Daoy (cell line): Measurements from ENCODE around the gene SYCE3. TPM values are rescaled to one million over a fixed set of nuclear protein-coding genes. Genes with fewer than 3 reads are reported as not detected.
A peak's percentile ranks its signal among the peaks of the same experiment; 100 is the strongest.

Source experiments
- DNase-seq: peaks from one replicate; pipeline ENCODE4 v3.0.0-alpha.2; 2015; ENCODE audit warnings: low read depth
- total RNA-seq: library from RNA; depleted of rRNA; stranded (reverse); fragments of >200 nt; shearing (Covaris generic); gene quantifications from 2 replicates; pipeline ENCODE4 v1.2.3, GENCODE V29; 2014

The SYCE3 gene
- total RNA-seq, 1 experiment from 2014 or later, result 0.51 TPM

DNA sequence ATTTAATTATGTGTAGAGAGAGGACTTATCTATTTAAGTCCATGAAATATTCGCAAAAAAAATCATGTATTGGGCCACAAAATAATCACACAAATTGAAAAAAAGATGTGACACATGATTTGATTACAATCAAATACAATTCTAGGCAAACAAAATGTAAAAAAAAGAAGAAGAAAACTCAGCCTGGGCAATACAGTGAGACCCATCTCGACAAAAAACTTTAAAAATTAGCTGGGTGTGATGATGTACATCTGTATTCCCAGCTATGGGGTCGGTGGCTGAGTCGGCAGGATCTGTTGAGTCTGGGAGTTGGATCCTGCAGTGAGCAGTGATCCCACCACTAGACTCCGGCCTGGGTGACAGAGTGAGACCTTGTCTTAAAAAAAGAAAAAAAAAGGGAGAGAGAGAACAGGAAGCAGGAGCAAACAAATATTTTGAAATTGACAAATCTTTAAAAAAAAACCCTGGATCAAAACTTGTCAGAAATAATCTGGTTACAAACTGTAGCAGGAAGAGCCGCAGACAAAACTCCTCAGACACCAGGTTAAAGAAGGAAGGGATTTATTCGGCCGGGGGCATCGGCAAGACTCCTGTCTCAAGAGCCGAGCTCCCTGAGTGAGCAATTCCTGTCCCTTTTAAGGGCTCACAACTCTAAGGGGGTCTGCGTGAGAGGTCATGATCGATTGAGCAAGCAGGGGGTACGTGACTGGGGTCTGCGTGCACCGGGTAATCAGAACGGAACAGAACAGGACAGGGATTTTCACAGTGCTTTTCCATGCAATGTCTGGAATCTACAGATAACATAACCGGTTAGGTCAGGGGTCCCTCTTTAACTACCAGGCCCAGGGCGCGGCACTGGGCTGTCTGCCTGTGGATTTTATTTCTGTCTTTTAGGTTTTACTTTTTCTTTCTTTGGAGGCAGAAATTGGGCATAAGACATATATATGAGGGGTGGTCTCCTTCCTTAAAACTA, 29.6 kb downstream of the SYCE3 start:
- no peak for DNase-seq

DNA sequence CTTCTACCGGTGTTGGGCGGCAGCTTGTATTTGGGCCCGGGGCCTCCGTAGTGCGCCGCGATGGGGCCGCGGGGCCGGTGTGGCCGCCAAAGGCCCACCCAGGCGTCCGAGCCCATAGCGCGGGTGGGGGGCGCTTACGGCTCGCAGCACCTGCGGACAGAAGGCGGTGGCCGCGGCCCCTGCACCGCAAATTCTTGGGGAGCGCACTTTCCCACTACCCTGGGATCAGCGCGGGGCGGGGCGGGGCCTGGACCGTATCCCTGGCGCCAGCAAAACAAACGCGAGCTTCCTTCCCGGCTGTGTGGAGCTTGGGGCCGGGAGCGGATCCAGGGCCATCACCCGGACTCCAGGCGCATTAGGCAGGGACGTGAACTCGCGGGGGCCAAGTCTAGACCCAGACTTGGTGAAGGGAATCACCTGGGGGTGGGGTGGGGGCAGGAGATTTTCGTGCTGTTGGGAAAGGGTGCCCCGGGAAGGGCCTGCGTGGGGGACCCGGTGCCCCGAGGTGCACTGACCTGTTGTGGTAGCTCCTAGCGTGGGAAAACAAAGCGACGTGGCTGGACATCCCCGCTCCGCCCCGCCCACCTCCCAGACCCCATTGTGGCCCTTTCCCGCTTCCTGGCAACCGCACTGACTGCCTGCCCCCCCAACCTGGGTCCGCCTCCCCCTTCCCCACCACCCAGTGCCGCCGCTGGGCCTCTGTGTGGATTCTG, 30.6 kb downstream of the SYCE3 start:
- DNase-seq, result peak; percentile 74

DNA sequence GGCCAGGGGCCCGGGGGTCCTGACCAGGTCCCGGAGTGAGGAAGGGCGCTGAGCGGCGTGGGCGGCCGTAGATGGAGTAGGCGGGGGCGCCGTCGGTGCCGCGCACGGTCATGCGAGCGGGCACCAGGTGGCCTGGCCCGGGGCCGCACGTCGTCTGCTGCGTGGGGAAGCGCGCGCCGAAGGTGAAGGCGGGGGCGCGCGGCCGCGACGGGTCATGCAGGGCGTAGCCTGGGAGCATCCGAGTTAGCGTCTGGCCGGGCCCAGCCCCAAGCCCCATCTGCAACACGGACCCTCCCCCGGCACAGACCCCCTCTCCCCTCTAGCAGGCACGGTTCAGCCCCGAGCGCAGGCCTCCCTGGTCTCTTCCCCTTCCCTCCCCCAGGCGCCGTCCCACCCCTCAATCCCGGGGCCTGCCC, 31.2 kb downstream of the SYCE3 start:
- DNase-seq, result no peak

DNA sequence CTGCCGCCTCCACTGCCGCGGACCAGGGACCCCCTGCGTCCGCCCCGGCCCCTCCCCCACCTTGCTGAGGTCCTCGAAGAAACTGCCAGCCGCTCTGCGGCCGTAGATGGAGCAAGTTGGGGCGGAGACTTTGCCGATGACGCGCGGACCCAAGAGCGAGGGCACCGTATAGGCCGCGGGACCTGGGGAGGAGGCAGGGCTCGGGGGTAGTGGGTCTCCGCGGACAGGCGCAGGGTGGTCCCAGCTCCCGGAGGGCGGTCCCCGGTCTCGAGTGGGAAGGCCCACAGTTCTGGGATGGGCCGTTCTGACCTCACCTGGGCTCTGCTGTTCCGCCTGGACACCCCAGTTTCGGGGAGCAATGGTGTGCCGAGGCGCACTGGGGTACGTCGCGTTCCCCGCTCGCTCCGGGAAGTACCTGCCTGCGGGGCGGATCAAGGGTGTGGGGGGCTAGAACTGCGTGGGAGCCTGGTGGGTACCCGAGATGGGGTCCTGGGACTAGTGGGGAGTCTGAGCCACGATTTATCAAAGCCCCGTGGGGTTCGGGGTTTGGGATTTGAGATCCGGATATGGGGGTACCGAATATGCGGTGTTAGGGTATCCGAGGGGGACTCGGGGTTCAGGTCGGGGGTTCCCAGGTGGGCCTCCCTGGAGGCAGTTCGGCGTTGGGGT, 31.7 kb downstream of the SYCE3 start:
- DNase-seq, result peak; percentile 81

DNA sequence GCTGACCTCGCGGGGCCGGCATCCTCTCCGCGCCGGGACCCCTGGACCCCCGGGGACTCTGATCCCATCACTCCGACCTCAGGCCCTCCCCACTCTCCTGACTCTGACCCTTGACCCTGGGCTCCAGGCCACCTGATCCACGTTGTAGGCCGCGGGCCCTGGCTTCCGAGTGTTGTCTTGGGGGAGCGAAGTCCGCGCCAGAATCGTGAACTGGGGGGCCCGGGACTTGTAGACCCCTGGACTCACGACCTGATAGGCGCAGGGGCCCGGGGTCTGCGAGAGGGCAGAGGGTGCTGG, 32.2 kb downstream of the SYCE3 start:
- DNase-seq, result no peak

DNA sequence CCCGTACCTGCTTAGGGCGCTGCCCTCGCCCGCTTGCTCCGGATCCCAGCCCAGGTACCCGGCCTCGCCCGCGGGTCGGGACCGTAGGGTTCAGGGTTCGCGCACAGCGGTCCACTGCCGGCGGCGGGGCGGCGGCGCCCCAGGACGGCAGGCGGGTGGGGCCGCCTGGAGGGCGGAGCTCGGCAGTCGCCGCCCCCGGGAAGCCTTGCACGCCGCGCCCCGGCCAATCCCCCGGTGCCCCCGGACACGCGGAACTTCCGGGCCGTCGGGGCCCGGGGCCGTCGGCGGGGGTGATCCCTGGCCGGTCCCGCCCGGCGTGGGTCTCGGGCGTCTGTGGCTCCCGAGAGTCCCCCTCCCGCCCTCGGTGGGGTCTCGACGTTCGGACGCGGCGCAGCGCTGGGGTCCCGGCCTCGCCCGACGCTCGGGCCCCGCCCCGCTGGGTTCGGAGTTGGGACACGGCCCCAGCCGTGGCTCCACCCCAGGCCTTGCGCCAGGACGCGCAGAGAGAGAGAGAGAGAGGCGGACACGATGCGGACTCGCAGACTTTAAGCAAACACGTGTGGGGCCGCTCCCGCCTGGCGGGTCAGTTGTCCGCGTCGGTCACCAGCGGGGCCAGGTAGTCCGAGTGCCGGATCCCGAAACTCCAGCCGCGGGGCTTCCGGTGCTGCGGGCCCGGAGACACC, 32.7 kb downstream of the SYCE3 start, which contains the start of gene TYMP:
TSS of gene TYMP (minus strand) at position 116 of the 683 bp plus-strand sequence. CDS start 303 bp downstream, outside the sequence.
- DNase-seq, result peak; percentile 58

DNA sequence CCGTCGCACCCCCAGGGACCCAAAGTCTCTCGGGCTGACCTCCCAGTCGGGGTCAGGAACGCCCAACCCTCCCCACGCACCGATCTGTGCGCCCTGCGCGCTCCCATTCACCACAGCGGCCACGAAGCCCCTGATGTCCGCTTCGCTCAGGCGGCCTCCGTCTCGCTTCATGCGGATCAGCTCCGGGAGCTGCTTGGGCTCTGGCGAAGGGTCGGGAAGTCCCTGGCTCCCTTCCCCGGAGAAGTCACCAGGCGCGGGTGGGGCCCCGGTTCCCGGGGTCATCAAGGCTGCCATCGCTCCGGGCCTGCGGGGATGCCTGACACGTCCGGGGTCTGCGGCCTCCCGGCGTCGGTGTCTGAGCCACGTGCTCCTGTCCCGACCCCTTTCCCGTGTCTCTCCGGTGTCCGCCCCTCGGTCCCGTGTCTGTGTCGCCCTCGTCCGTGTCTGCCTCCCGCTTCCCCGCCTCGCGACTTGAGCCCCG, 33.3 kb downstream of the SYCE3 start:
- no peak for DNase-seq

DNA sequence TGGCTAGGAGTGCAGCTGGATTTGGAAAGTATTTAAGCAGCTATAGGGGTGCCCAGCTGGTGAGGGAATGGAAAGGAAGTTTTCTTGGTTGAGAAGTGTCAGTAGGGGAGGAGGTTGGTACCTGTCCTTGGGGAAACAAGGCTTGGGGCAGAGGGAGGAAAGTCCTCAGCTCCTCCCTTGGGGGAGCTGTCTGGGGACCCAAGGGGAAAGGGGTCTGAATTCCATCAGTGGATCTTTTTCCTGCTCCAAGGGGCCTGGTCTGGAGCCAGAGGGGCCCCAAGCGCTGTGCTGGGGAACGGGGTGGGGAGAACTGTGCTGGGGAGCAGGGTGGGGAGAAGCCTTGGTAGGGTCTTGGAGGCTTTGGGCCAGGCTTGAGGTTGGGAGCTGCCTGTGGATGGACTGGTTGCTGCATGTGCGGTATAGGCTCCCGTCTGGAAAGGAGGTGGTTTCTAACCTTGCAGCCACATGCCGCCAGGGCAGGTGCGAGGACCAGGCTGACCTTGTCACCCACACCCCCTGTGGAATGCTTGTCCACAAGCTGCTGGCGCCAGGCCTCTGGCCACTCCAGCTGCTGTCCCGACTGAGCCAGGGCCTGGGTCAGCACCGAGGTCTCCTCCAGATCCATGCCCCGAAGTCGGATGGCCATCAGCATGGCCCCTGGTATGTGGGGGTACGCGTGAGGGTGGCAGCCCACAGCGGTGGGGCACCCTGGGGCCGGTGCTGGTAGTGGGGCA, 33.9 kb downstream of the SYCE3 start:
- DNase-seq, result peak; percentile 5

DNA sequence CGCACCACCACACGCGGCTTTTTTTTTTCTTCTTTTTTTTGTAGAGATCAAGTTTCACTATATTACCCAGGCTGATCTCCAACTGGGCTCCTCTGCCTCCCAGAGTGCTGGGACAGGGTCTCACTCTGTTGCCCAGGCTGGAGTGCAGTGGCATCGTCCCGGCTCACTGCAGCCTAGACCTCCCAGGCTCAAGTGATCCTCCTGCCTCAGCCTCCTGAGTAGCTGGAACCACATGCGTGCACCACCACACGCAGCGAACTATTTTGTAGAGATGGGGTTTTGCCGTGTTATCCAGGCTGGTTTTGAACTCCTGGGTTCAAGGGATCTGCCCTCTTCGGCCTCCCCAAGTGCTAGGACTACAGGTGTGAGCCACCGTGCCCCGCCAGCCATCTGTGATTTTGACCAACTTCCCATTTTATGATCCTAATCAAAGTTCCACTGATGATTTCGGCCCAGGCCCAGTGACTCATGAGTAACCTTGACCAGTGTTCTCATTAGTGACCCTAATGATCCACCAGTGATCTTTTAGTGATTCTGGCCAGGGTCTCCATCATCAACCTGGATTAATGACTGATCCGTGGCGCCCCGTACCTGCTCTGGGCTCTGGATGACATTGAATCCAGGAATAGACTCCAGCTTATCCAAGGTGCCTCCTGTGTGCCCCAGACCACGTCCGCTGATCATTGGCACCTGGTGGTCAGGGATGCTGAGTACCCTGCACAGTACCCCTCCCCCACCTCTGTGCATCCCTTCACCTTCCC, 34.6 kb downstream of the SYCE3 start:
- DNase-seq, result peak; percentile 2

DNA sequence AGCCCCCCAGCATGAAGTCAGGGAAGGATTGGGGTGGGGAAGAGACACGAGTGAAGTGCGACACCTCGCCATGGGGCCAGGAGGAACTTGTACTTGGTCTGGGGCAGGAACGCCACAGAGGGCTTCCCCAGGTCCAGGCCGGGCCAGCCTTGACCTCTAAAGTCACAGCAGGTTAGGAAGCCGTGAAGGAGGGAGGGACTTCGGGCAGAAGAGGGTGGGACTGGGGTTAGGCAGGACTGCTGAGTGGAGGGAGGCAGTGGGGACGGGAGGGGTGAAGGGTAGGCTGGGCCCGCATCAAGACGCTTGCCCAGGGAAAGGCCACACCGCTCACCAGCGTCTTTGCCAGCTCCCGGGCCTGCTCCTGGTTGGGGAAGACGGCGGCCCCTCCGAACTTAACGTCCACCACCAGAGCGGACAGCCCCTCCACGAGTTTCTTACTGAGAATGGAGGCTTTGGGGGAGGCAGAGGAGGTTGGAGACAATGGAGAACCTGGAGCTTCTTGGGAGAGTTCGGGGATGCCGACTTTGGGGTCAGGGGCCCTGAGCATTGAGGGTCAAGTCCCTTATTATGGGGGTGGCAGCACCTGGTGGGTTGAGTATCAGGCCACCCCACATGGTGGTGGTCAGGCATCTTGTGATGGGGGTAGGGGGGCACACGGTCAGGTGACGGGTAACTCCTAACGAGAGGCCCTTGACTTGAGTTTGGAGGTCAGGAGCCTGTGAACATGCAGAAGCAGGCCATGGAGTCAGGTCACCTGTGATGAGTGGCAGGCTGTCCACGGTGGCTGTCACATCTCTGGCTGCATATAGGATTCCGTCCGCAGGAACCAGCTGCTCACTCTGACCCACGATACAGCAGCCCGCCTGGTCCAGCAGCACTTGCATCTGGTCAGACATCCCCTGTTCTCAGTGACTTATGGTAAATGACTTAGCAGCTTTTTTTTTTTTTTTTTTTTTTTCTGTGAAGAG, 35.6 kb downstream of the SYCE3 start:
- DNase-seq, result peak; percentile 23

DNA sequence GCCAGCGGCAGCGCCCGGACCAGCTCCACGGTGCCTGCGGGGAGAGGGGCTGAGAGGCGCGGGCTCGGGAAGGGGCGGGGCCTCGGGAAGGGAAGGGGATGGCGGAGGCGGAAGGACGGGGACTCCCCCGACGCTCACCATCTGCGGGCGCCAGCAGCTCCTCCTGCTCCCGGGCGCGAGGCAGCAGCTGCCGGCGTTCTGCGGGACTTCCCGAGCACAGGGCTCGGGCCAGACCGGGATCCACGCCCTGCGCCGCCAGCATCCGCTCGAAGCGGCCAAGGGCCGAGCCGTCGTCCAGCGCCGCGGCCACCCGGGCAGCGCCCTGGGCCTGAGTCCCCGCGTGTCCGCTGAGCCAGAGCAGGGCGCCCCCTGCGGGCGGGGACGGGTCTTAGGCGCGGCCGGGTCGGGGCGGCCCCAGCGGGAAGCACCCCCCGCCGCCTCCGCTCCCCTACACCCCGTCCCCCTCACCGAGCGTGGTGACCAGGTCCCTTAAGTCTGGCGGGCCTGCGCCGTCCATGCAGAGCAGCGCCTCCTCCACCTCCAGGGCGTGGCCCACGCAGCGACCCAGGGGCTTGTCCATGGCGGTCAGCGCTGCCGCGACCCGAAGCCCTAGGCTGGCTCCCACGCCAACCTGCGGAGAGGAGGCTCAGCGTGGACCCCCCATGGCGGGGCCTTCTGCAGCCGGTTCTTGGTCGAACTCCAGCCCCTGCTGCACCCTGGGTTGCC, 36.4 kb downstream of the SYCE3 start:
- peak; percentile 89 for DNase-seq

DNA sequence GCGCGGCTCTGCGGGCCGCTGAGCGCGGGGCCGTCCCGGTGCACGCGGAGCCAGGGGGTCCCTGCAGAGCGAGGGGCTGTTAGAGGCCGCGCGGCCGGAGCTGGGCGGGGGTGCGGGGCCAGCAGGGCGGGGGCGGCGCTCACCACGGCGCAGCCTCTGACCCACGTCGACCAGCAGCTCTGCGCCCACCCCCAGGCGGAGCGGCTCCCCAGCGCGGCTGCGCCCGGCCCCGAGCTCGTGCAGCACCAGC, 36.9 kb downstream of the SYCE3 start:
- DNase-seq, result no peak

DNA sequence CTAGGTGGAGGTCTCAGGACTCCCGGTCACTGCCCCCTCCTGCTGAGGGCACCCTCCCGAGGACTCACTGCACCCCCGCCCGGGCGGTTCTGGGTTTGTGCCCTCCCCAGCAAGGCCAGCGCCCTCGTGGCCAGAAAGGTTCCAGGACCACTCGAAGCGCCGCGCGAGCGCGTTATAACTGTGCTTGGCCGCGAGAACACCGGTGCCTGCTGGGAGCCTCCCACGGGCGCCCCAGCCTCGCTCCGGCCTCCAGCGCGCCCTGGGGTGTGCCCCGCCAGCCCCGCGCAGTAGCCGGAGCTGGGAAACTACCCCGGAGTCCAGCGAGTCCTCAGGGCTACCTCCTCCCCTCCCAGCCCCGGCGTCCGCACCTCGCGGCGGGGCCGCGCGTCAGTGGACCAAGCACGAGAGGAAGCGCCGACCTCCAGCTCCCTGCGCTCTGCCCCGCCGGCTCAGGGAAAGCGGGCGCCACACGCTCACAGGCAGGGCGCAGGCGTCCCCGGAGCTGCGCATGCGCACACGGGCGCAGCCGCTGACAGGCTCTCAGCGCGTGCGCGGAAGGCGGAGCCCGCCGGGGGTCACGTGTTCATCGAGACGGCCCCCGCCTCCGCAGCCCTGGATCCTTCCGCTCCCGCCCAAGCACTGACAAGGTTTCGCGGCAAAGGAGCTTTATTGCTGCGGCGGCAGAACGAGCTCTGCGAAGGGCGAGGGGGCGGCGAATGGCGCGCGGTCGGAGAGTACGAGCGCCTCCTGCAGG, 37.4 kb downstream of the SYCE3 start, which contains the start of gene SCO2:
TSS of gene SCO2 (minus strand) at position 495 of the 754 bp plus-strand sequence. CDS start 1,187 bp downstream, outside the sequence.
- peak; percentile 98 for DNase-seq

DNA sequence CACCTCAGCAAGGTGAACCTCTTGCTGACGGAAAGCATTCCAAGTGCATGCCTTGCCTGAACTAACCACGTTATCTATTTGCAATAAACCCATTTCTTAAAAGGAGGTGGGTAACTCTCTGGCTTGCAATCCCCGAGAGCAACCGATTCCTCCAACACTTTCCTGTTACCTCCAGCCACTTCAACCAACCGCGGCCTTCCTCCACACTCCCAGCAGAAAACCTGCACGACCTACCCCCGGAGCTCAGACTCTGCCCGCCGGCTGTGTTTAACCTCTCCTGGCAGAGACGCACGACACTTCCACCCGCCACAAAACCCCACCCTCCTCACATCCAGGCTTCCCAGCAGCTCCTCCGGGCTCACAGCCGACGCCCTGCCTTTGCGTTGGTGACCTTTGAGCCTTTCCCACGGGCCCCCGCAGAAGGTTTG, 38.0 kb downstream of the SYCE3 start:
- DNase-seq, result no peak

DNA sequence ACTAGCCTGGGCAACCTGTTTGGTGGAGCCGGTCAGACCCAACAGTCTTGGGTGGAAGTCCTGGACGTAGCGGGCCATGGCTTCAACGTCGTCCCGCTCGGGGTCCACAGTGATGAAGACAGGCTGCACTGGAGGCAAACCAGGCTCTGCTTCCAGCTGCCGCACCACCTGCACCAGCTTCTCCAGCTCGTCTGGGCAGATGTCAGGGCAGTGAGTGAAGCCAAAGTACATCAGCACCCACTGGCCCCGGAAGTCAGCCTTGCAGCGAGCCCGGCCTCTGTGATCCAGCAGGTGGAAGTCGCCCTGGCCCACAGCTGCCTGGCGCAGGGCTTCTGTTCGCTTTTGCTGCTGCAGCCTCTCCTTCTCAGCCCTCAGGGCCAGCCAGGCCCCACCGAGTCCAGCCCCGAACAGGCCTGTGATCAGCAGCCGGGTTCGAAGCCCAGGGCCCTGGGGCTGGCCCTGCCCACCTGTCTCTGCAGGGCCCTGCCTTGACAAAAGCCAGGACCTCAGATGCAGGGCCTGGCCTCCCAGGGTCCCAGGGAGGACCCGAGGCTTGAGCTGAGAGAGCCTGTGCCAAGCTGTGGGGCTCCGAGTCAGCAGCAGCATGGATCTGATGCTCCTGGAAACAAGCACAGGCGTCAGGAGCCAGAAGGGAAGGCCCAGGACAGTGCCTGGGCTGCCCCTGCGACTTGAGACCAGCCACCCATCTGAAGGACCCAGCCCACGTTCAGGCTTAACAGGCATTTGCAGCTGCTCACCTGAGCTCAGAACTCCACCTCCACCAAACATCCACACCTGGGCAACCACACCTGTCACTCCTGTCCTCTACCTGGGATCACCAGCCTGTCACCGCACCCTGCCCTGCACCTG, 38.7 kb downstream of the SYCE3 start:
- DNase-seq, result peak; percentile 6

DNA sequence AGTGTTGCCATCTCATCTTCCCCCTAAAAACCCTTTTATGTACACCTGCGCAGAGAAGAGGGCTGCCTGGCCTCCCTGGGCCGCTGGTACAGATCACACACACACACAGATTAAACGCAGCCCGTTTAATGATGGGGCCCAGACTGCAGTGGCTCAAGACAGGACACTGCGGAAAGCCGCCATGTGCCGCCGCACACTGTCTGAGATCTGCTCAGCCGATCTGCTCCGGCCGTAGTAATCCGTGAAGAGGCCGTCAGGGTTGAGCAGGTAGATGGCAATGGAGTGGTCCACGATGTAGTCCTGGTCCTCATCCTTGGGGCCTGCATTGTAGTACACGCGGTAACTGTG, 39.3 kb downstream of the SYCE3 start:
- DNase-seq, result no peak
